ENCODE results near the gene SETBP1.

SETBP1 gene

DNA sequence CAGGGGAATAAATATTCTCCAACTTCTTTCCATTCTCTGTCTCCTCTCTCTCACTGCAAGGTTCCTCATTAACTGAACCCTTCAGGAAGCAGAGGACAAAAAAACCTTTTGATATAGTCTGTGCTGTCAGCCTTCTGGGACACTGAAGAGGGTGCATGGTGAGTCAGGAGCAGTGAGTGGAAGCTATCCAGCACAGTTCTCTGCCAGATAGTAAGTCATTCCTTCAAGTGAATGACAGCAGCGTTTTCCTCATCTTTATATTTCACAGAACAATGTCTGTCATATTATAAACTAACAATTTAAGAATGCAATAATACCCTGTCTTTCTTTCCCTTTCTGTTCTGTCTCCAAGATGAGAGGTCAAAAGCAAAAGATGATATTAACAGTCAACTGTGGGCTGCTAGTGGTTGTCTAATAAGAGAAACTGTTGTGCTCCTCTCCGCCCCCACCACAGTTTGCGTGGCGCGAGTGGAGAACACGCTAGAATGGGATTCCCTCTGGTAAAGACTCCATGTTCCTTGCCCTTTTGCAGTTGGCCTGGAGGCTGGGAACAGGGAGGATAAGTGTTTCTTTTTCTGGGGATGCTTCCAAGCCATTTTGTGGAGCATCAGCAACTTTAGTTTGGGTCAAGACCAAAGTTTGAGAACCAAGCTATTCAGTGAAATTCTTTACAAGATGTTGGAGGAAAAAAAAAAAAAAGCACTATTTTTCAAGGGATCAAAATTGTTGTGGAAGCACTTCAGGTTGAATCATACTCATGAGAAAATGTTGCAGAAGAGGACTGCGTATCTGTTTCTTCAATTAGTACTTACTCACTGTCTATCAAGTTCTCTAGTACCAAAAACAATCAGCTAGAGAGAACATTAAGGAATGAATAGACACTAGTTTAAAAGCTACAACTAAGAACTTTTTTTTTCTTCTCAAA, 430.2 kb downstream of the SETBP1 start:
- ATAC-seq (no peak), DNase-seq (no peak)

DNA sequence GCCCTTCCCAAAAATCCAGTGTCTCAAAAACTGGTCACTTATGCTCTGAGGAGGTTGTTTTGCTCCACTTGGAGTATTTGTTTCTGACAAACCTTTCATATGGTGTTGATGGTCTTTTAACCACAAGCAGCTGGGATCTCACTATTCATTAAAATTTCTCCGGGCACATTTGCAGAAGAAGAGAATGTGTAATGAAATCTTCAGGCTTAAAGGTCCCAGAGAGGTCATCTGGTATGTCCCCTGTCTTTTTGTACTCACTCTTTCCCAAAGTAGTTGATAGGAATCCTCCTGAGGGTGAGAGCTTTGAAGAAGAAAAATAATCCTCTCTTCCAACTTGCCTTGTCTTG, 430.8 kb downstream of the SETBP1 start:
- no peak for DNase-seq
- no peak for ATAC-seq

- ATAC-seq (no peak), DNase-seq (no peak)
Measured at GRCh38 chr18:45112682-45113081, 432.0 kb downstream of the SETBP1 start.

DNA sequence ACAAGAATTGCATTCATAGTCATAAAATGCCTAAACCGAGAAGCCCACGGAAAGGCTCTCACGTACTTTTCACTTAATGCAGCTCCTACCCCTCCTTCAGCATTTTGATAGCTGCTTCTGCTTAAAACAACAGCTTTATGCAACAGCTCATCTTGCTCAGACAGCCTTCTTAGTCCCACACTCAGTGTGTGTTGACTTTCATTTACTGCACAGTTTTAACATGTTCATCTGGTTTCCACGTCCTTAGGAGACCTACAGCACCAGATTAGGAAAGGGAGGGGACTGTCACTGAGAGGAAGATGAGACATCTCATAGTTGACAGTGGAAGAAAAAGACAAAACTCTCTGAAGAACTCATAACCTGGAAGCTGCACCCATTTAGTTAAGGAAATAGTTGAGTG, 435.4 kb downstream of the SETBP1 start:
- ATAC-seq (no peak), DNase-seq (no peak)

Data from stimulated activated naive CD8-positive, alpha-beta T cell treated with anti-CD3 and anti-CD28 coated beads, Interleukin-15, Interleukin-2, amounts not matched to agents 100 U/mL and 50 U/mL, for 24 hours (primary cell).